OCI-LY7 (cell line): ENCODE data around the gene CABCOCO1.

Experiments
- EZH2phosphoT487 ChIP-seq: fragments of 200-600 bp; sonication (generic); IDR thresholded peaks from 2 replicates; pipeline ENCODE4 v1.6.1; 2018; ENCODE audit warnings: low read depth, borderline replicate concordance, mild to moderate bottlenecking, mixed run types, antibody characterized with exemption, low read length, moderate library complexity, mixed read lengths
- TF ChIP-seq, protein P1 (sequence below): fragments of 200-600 bp; sonication (generic); conservative IDR thresholded peaks from 2 replicates; pipeline ENCODE4 v1.5.1; 2014; ENCODE audit warnings: mild to moderate bottlenecking, antibody characterized with exemption, low read length, moderate library complexity, mixed read lengths

DNA sequence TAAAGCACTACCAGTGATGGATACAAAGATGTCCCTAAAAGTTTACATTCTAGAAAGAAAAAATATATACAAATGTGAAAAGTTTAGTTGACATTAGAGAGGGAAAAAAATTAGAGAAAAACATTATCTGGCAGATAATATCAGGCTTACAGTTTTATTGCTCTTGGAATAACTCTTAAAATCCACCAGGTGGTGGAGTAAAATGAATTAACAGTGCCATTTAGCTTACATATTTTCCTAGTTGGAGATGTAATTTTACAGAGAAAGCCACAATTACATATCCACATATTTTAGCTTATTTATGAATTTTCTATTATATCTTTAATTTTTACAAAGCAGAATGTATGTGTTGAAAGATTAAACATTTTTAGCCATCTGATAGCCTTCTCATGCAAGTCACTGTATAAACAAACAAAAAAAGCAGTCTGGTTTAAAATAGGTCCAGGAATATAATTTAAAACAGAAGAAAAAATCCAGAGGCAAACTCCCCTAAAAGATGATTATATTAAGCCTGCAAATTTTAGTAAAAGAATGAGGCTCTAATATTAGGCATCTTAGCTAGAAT is 6.5 kb downstream of the CABCOCO1 start:
- TF ChIP-seq, protein P1, sequence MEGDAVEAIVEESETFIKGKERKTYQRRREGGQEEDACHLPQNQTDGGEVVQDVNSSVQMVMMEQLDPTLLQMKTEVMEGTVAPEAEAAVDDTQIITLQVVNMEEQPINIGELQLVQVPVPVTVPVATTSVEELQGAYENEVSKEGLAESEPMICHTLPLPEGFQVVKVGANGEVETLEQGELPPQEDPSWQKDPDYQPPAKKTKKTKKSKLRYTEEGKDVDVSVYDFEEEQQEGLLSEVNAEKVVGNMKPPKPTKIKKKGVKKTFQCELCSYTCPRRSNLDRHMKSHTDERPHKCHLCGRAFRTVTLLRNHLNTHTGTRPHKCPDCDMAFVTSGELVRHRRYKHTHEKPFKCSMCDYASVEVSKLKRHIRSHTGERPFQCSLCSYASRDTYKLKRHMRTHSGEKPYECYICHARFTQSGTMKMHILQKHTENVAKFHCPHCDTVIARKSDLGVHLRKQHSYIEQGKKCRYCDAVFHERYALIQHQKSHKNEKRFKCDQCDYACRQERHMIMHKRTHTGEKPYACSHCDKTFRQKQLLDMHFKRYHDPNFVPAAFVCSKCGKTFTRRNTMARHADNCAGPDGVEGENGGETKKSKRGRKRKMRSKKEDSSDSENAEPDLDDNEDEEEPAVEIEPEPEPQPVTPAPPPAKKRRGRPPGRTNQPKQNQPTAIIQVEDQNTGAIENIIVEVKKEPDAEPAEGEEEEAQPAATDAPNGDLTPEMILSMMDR: 0 out of 2 replicates have a peak, but pooled peaks have one; percentile 11
- TF ChIP-seq EZH2phosphoT487: no peak
